NCI-H446 treated with DMSO at 0.1 percent for 48 hours (cell line): ENCODE data around the gene KCNQ1OT1.

Experiments used
- DNase-seq: peaks from one replicate; lab custom pipeline; 2025; lab: John Stamatoyannopoulos, UW

KCNQ1OT1 gene

DNA sequence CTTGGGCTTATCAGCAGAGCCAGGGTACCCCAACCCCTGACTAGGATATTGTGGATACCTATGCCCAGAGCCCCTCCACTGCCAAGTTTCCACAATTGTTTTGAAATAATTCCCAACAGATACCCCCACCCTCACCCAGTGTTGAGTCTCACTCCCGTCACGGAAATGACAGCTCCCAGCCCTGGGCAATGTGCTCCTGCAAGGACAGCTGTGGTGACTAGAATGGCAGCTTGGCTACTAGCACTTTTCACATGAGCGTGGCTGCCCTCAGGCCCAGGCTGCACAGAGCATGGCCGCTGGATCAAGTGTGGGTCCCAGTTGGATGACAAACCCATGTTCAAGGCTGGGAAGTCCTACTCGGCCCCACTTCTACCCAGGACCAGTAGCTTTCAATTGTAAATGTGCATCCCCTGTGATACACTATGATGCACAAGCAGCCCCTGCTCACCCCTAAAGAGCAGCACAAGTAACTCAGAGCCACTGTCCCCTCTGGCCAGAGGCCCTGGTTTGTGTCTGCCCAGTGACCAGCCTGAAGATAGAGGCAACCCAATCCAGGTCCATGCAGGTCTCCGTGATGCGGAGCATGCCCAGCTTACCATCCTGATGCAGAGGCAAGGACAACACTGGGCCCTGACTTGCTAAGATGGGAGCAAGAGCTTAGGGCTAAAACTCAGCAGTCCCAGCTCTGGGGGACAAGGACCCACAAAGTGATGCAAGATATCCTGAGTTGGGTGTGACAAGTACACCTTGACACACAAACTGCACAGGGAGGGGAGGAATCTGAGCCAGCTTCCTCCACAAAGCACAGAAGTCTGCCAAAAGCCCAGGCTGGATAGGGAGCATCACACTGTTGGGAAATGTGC, 13.2 kb downstream of the KCNQ1OT1 start:
- DNase-seq, result no peak

DNA sequence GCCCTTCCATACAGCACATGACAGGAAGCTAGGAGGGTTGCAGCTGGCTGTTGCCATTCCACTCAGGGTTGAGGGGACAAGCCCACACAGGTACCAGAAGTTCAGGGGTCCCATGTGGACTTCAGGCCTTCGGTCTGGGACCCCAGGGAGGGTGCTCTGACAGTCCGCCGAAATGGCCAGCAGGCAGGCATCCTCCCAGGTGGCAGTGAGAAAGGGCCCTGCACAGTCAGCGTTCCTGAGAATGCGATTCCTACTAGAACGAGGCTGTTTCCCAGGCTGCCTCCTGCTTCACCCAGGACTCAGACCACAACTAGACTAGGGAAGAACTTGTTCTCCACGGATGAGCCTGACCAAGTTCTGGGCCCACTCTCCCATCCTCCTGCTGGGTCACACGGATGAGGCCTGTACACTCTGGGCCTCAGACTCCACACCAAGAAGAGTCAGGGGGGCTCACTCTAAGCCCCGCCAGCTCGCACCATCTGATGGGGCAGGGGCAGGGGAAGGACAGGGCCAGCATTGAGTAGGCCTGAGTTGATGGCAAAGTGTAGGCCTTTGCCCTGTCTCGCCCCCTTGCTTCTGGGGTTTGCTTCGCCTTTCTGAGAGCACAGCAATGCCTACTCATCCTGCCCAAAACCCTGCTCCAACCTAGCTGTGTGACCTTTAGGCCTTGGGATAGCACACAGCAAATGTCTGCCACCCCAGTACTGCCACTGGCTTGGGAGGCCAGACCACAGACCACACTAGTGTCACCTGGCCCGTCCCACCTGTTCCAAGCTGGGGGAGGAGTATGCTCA, 14.0 kb downstream of the KCNQ1OT1 start:
- no peak for DNase-seq

DNA sequence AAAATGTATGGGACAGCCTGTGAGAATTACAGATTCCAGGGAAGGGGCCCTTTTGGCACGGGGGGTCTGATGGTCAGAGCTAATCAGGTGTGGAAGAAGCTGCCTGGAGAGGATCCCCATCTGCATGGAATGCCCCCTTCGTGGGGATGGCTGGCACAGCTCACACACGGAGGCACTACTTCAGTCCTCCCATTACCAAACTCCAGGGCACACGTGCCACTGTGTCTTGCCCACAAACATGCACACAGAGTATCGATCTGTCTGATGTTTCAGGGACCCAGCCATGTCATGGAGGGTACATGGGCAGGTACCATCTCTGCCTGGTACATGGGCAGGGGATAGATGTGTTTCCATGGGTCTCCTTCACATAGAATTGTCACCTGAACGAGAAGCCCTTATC, 14.7 kb downstream of the KCNQ1OT1 start:
- DNase-seq, result no peak

DNA sequence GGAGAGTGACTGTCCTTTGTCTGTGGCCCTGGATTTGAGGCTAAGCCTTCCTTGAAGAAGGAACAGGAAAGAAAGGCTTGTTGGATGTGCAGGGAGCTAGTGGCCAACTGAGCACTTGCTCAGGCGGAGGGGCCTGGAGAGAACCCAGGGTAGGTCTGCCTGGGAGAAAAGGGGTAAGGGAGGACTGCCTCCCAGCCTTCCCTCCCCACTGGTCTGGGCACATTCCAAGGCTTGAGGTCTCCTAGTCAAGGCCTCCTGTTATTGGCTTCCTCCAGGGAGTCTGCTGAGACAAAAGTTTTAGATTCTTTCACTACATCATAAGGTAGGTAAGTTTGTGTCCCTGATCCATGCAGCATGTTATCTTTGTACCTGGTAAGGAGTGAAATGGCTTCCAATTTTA, 15.2 kb downstream of the KCNQ1OT1 start:
- no peak for DNase-seq

DNA sequence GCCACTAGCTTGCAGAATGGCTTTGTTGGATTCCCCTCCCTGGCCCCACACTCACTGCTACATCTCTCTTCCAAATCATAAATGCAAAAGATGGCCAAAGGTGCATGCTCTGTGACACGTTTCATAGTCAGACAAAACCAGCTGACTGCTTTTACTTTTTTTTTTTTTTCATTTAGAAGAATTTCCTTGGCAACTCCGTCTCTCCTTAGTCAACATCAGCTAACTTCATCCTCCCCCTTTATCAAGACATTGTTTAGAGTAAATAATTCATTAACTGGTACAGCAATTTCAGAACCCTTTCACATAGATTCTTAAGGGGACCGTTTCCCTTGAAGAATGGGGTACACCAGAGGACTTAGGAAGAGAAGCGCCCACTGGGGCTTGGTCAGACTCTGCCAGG, 16.0 kb downstream of the KCNQ1OT1 start:
- no peak for DNase-seq

DNA sequence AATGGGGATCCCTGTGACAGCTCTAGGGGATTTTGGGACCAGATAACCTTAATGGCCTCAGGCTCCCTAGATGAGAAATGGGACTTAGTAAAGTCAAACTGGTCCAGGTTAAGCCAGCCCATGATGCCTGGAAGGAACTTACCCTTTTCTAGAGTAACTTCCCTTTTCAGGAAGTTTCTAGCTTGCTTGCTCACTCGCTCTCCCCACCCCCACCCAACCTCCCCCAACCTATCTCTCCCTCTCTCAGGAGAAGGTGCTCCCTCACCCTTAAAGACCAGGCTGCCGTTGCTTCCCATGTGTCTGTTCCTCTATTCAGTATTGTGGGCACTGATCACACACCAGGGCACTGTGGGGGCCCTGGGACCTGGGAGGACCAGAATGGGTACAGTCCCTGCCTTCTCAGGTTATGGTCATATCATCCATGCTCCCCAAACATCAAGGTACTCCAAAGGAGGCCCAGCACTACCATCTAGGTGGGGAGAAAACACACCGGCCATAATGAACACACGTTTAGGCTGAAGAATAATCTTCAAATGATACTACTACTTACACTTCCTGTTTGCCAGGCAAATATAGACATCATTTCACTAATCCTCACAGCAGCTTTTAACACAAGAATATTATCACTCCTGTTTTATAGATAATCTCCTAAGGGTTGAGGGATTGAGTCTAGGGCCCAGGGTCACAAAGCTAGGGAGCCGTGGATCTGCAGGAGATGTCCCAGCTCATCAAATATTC, 18.2 kb downstream of the KCNQ1OT1 start:
- no peak for DNase-seq

DNA sequence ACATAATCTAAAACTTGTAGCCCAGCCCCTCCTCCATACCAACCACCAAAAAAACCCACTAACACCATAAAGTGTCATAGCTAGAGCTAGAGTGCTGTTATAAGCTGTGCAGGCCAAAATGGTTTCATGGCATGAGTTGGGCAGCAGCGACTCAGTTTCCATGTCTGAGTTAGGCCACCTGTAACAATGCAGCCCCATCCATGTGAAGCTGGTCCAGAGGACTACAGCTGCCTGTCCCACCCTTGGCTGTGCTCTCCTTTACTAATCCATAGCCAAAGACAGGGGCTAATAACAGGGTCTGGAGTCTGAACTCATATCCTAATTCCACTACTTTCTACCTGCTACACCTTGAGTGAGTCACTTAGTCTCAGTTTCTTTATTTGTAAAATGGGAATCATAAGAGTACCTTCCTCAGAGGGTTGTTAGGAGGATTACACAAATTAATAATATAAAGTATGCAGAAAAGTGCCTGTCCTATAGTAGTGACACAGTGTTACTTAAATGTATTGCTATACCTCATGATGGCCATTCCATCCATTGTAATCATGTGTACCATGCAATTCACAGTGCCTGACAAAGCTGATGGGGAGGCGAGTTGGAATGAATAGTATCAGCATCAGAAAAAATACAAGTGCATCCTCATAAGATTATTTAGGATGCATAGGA, 20.6 kb downstream of the KCNQ1OT1 start:
- DNase-seq, result no peak

DNA sequence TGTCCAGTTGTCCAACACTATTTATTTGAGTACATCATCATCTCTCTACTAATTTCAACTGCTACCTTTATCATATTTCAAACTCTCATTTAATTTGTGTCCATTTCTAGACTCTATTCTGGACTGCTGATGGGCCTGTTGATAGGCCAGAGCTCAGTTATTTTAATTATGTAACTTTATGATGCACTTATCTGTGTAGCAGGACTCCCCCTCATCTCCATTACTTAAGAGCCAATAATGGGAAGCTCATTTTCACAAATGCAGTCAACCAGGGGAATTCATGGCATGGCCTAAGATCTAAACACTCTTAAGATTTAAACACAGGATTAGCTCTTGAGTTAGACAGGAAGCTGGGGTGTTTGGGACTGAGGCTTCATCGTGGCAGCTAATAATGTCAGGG, 21.4 kb downstream of the KCNQ1OT1 start:
- no peak for DNase-seq

DNA sequence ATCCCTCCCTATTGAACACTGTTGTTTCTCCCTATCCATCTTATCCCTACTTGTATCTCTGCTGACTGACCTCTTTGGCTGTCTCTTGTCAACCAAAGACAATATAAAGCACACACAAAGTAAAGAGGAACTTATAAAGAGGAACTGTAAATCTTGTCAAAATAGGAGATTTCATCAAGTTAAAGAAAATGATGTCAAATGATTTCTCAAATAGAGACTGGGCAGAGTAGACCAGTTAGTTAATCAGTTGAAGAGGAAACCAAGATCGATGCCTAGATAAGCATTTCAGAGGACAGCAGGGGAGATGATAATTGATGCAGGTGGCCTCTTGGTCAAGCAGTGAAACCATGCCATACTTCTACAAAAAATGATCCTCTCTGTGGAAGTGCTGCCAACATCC, 22.7 kb downstream of the KCNQ1OT1 start:
- no peak for DNase-seq

DNA sequence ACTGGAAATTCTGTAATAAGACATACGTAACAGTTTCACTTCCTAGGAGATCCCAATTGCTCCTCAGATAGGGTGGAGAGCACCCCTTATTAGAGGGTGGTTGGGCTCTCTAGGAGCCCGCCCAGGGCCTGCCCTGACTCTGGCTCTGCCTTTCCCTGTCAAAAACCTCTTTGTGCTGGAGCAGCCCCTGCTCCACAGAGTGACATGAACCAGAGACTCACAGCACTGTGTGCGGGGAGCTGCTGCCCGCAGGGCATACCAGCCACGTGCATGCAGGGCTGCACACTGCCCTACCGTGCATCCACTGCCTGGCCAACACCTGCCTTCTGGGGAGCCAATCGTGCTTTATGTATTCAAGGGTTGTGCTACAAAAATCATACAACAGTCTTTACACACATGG, 24.3 kb downstream of the KCNQ1OT1 start:
- DNase-seq, result no peak

DNA sequence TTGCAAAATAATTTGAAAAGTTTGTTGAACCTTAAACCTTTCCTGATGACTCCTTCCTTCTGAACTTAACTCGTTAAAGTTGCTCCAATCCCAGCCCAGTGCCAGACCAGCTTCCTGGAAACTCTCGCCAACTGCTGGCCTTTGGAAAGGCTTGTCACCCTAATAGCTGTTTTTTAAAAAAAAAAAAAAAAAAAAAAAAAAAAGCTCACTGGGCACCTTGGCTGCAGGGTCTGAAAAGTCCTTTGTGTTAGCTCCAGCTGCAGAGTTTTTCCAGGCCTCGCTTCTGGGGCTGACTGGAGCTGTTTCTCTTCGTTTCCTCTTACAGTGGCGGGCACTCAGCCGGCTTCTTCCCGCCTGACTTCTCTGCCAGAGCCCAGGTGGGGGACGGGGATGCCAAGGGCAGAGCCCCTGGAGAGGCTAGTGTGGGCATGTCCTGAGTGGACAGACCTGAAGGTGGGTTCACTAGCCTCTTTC, 25.1 kb downstream of the KCNQ1OT1 start:
- DNase-seq, result no peak

DNA sequence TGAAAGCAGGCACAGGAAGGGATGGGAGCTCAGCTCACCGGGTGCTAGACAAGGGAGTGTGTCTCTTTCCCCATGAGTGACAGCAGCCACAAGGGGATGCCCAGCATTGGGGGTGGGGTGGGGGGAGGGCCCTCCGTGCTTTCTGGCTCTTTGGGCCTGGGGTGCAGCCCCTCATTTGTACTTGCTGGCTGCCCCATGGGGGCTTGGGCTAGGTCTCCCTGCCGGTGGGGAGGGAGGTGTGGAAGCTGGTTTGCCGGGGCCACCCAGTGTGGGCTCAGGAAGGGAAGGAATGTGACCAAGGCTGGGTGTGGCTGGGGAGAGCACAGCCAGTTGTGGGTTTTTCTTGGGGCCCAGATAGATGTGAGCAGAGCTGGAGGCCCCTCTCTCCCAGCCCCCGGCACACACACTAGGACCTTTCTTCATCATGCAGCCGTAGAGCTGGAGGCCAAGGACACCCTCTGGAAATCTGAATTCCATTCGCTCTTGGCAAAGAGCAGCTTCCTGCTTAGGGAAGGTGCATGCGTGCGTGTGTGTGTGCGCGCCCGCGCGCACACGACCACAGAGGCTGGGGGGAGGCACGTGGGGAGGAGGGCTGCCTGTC, 25.8 kb downstream of the KCNQ1OT1 start:
- DNase-seq, result no peak

DNA sequence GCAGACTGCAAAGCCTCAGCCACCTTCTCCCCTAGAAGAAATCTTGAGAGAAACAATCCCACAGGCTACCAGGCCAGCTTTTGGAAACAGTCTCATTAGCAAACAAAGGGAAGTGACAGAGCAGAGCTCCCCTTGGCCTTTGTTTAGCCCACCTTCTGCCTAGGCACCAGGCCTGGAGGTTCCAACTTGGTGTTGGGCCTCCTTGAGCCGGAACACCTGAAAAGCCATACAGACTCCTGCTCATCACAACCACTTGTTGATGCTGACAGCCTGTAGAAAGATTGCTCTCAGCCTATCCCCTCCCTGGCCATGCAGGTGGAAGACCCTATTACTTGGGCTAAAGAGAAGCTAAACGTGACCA, 26.6 kb downstream of the KCNQ1OT1 start:
- DNase-seq, result no peak

DNA sequence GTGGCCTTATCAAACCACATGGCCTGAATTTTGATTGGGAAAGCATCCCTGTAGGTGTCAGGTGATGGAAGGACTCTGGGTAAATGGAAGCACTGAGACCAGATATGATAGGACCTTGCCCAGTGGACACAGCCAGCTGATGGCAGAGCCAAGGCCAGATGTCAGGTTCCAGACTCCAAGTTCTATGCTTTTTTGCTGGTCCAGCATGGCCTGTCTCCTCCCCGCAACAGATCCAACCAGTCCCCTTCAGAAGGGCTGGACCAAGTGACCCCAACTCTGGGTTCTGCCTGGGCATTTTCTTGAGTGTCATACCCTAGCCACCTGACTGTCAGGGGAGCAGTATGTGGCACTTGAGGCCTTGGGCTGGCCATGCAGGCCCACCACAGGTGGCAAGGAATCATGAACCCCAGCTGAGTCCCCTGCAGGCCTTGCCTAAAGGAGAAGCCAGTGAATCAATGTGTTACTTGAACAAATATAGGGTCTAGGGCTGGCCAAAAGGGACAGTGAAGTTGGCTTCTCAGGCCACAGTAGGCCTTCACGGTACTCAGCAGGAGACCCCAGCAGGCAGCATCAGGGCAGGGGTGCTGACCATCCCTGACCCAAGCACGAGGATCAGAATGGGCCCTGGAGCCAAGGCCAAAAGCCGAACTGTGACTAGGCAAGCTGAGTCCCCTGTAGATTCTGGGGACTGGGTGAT, 27.1 kb downstream of the KCNQ1OT1 start:
- DNase-seq, result no peak

DNA sequence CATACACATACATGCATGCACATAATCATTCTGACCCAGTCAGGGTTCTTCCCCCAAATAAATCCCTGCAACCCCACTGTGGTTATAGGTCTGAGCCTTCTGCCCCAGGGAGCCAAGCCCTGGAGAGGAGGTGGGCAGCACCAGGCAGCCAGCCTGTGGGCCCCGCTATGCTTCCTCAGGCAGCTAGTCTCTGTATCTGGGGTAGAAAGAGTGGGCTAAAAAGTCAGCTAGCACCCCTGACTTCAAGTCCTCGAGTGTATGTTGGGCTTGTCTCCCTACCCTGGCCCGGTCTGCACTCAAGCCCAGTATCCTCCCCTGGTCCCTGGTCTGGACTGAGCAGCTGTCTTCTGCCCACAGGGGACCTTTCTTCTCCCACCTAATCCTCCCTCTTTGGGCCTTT, 28.0 kb downstream of the KCNQ1OT1 start:
- DNase-seq, result no peak

DNA sequence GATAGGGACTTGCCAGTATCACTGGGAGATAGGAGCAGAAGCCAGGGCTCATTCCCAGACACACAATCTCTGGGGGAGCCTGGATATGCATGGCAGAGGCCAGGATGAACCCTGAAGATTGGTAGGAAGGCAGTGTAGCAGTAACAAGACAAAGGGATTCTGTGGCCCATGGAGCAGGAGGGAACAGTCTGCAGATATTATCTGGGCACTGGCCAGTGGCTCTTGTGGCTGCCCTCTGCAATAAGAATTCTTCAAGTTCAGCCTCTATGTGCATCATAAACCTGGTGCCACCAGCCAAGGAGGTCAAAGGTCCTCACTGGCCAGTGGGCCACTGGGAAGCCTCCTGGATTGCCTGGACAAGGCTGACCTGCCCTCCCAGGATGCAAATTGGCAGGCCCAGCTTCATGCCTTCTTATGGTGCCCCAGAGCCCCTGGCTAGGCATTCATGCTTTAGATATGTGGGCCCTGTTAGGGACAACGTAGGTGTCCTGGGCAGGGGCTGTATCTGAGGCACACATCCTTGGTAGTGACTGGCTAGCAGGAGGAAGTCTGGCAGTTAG, 29.2 kb downstream of the KCNQ1OT1 start:
- no peak for DNase-seq

DNA sequence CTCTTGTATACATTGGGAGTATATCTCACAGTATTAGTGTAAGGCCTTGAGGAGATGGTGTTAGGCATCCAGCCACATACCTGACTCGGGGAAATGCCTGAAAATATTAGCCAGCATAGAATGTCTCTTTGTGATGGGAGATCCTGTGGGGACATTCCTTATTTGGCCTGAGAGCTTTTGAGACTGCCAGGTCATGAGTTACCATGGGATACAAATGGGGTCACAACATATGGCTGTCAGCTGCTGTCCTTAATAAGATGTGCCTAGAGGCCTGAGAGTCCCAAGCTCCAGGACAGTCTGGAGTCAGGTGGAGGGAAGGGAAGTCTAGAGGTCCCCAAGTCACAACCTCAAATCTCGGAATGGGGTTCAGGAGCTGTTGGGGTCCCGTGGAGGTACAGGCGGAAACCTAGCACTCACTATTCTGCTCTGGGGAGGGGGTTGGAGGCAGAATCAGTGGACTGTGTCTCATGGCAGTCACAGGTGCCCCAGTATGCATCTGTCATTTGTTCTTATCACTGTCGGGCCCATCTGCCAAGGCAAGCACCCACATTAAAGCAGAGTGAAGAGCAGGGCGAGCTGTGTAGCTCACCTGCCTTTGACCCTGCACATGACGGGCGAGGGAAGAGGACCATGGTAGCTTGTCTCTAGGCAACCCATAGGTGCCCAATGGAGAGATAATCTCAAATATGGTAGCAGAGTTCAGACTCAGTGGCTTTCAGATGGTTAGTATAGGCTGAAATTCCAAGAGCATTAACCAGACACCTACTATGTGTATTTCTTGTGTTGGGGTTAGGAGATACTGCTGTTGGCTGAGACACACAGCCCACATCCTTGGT, 29.9 kb downstream of the KCNQ1OT1 start:
- DNase-seq, result no peak

DNA sequence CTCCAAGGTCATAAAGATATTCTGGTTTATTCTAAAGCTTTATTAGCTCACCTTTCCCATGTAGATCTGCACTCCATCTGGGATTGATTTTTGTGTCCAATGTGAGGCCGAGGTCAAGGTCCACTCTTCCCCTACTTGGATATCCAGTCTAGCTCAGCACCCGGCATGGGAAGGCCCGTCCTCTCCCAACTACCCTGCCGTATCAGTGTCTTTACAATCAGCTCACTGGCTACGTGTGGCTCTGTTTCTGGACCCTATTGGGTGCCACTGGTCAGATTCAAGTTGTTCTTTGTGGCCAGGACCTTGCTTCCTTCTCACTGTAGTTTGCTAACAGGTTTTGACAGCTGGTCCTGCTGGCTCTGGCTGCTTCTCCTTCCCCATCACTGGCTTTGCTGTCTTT, 30.9 kb downstream of the KCNQ1OT1 start:
- no peak for DNase-seq

DNA sequence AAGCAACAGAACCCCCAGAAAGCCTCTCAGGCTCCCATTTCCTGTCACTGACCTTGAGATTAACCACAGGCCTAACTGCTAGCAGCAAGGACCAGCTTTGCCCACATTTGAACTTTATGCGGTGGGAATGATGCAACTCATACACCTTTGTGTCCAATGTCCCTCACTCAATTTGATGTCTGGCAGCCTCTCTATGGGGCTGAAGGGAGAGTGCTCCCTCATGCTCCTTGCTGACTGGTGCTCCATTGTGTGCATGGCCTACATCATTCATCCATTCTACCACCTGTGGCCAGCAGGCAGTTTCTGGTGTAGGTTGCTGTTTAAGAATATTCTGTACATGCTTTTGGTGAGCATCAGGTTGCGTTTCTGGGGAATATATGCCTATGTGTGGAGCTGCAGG, 31.9 kb downstream of the KCNQ1OT1 start:
- DNase-seq, result no peak
